ACC112 (cell line): ENCODE results near the gene EP300.
A peak's percentile ranks its signal among the peaks of the same experiment; 100 is the strongest.
"Not testable (repeated sequence)": the region's sequence is repeated elsewhere in the genome, so short reads cannot be mapped to it uniquely, and the experiment has no call there.

ENCODE experiments used
- H2AFZ ChIP-seq: fragments of 200-600 bp; sonication (generic); one replicate; pipeline ENCODE4 v1.6.0; 2017; ENCODE audit warnings: antibody characterized with exemption, low read length; ENCODE audit not compliant: unreplicated experiment
- H3K27ac ChIP-seq: fragments of 200-600 bp; sonication (generic); 2 replicates; pipeline ENCODE4 v1.5.1; 2014; ENCODE audit warnings: low read depth, mild to moderate bottlenecking, antibody characterized with exemption, low read length, moderate library complexity
- H3K27me3 ChIP-seq: fragments of 200-600 bp; sonication (generic); 2 replicates; pipeline ENCODE4 v1.6.1; 2014; ENCODE audit warnings: mild to moderate bottlenecking, antibody characterized with exemption, low read length, moderate library complexity, mixed read lengths; ENCODE audit not compliant: insufficient read depth
- H3K36me3 ChIP-seq: fragments of 200-600 bp; sonication (generic); 2 replicates; pipeline ENCODE4 v1.6.1; 2016; ENCODE audit warnings: mild to moderate bottlenecking, antibody characterized with exemption, low read length, moderate library complexity, mixed read lengths; ENCODE audit not compliant: insufficient read depth
- H3K4me1 ChIP-seq: fragments of 200-600 bp; sonication (generic); one replicate; pipeline ENCODE4 v1.6.1; 2016; ENCODE audit warnings: low read length, mixed read lengths; ENCODE audit not compliant: insufficient read depth, unreplicated experiment, control insufficient read depth
- H3K4me3 ChIP-seq: fragments of 200-600 bp; sonication (generic); 2 replicates; pipeline ENCODE4 v1.5.1; 2014; ENCODE audit warnings: mild to moderate bottlenecking, low read depth, low read length
- H3K79me2 ChIP-seq: fragments of 200-600 bp; sonication (generic); one replicate; pipeline ENCODE4 v1.6.0; 2016; ENCODE audit warnings: low read length; ENCODE audit not compliant: control insufficient read depth, unreplicated experiment, insufficient read depth

EP300 gene

DNA sequence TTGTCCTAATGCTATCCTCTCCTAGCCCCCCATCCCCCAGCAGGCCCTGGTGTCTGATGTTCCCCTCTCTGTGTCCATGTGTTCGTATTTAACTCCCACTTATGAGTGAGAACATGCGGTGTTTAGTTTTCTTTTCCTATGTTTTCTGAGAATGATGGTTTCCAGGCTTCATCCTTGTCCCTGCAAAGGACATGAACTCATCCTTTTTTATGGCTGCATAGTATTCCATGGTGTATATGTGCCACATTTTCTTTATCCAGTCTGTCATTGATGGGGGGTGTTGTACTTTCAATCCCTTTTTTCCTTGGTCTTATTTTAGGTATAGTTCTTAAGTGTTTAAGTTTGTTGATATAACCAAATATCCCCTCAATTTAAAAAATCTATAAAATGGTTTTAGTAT is 23.9 kb downstream of the EP300 start:
- Histone ChIP-seq H2AFZ (no peak overlapping the region), H3K27me3 (no peaks in the 10 kb centered on the region), H3K79me2 (peaks cover 44% of the 10 kb centered on the region), H3K4me3 (no peak overlapping the region), H3K36me3 (peaks cover 9% of the 10 kb centered on the region), H3K4me1 (no peaks in the 10 kb centered on the region), H3K27ac (no peak overlapping the region)

DNA sequence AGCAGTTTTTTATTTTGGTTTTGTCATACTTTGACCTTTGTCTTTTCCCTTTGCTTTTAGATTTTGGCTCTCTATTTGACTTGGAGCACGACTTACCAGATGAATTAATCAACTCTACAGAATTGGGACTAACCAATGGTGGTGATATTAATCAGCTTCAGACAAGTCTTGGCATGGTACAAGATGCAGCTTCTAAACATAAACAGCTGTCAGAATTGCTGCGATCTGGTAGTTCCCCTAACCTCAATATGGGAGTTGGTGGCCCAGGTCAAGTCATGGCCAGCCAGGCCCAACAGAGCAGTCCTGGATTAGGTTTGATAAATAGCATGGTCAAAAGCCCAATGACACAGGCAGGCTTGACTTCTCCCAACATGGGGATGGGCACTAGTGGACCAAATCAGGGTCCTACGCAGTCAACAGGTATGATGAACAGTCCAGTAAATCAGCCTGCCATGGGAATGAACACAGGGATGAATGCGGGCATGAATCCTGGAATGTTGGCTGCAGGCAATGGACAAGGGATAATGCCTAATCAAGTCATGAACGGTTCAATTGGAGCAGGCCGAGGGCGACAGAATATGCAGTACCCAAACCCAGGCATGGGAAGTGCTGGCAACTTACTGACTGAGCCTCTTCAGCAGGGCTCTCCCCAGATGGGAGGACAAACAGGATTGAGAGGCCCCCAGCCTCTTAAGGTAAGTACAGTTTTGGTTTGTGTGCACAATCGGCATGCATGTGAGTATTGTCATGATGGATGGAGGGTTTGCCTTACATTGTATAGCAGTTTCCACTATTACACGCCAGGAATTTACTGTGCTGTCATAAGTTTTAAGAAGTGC is 25.0 kb downstream of the EP300 start:
- H3K4me1 ChIP-seq, result no peaks in the 10 kb centered on the region
- no peak overlapping the region for H3K27ac ChIP-seq
- peaks cover 44% of the 10 kb centered on the region for H3K79me2 ChIP-seq
- H2AFZ ChIP-seq, result no peak overlapping the region
- peaks cover 9% of the 10 kb centered on the region for H3K36me3 ChIP-seq
- H3K4me3 ChIP-seq, result no peak overlapping the region
- H3K27me3 ChIP-seq, result no peaks in the 10 kb centered on the region

DNA sequence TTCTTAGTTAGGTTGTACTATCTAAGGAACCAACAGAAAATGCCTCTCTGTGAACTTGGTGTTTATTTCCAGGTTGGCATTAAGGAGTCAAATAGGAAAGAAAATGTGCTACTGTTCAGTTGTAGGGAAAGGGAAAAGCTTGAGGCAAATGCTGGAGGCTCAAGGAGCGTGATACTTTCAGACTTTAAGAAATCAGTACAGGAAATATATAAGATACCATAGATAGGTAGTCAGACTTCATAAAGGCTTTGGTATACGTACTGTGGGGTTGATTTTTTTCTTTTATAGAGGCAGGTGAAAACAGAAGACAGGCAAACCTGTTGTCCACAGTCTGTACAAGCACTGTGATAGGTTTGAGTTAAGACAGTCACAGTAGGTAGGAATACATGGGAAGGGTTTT is 30.8 kb downstream of the EP300 start:
- Histone ChIP-seq H3K79me2 (peaks cover 29% of the 10 kb centered on the region), H3K4me3 (0 out of 2 replicates have a peak overlapping the region, but pooled peaks have one; percentile 21), H3K36me3 (no peaks in the 10 kb centered on the region; the same call in 1 of the 2 replicates), H3K27me3 (no peaks in the 10 kb centered on the region), H2AFZ (no peak overlapping the region), H3K4me1 (peaks cover 6% of the 10 kb centered on the region), H3K27ac (no peak overlapping the region)

DNA sequence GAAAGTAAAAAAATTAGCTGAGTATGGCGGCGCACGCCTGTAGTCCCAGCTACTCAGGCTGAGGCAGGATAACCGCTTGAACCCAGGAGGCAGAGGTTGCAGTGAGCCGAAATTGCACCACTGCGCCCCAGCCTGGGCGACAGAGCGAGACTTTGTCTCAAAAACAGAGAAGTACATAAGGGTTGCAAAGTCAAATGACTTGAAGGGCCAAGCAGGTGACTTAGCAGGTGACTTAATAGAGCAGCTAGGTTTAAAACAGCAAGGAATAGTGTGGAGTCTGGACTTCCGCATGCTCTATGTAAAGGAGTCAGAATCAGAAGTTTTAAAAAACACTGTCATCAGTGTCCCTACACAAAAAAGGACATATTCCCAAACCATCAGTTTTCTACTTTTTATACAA is 31.7 kb downstream of the EP300 start:
- Histone ChIP-seq H3K36me3 (no peaks in the 10 kb centered on the region; the same call in 1 of the 2 replicates), H3K79me2 (peaks cover 29% of the 10 kb centered on the region)

DNA sequence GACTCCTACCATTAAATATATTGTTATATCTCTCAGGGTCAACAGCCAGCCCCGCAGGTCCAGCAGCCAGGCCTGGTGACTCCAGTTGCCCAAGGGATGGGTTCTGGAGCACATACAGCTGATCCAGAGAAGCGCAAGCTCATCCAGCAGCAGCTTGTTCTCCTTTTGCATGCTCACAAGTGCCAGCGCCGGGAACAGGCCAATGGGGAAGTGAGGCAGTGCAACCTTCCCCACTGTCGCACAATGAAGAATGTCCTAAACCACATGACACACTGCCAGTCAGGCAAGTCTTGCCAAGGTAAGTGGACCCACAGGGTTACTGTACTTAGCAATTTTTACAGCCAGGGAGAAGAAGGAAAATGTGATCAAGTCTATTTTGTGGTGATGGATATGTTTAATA is 35.1 kb downstream of the EP300 start:
- no peak overlapping the region for H3K27ac ChIP-seq
- no peak overlapping the region for H2AFZ ChIP-seq
- peaks cover 7% of the 10 kb centered on the region for H3K36me3 ChIP-seq
- H3K4me3 ChIP-seq, result no peak overlapping the region
- peaks cover 19% of the 10 kb centered on the region for H3K79me2 ChIP-seq
- no peaks in the 10 kb centered on the region for H3K27me3 ChIP-seq
- peaks cover 6% of the 10 kb centered on the region for H3K4me1 ChIP-seq

More for the DNA sequence above, 31.7 kb downstream of the EP300 start:
- Histone ChIP-seq H3K4me3 (no peak overlapping the region), H3K4me1 (peaks cover 6% of the 10 kb centered on the region), H3K27ac (no peak overlapping the region), H2AFZ (no peak overlapping the region), H3K27me3 (no peaks in the 10 kb centered on the region)

DNA sequence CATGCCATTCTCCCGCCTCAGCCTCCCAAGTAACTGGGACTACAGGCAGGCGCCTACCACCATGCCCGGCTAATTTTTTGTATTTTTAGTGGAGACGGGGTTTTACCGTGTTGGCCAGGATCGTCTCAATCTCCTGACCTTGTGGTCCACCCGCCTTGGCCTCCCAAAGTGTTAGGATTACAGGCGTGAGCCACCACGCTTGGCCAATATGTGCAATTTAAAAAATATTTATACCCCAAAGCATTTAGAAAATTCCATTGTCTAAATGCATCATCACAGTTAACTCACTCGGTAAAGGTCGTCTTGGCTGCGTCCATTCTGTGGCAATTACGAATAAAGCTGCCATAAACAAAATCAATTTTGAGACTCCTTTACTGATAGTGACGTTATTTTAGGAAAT is 36.2 kb downstream of the EP300 start:
- Histone ChIP-seq H3K36me3 (peaks cover 7% of the 10 kb centered on the region), H3K4me3 (no peak overlapping the region), H3K27ac (no peak overlapping the region), H3K4me1 (no peaks in the 10 kb centered on the region), H2AFZ (no peak overlapping the region), H3K79me2 (peaks cover 11% of the 10 kb centered on the region), H3K27me3 (no peaks in the 10 kb centered on the region)

DNA sequence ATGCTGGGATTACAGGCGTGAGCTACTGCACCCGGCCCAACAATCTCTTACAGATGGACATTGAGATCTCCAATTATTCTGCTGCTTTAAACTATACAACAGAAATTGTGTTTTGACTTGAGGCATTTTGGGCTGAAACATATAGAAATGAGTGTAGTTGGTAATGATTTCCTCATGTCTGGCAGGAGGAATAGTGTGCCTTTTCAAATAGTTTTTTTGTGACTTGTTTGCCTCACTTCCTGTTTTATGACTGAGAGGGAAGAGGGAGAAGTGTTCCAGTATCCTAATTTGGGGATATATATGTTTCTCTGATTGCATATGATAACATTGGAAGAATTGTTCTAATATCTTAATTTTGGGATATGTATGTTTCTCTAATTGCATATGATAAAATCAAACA is 40.2 kb downstream of the EP300 start:
- H3K4me3 ChIP-seq, result no peak overlapping the region
- no peaks in the 10 kb centered on the region for H3K4me1 ChIP-seq
- H3K27ac ChIP-seq, result no peak overlapping the region
- H2AFZ ChIP-seq, result no peak overlapping the region
- H3K79me2 ChIP-seq, result peaks cover 3% of the 10 kb centered on the region
- no peaks in the 10 kb centered on the region for H3K27me3 ChIP-seq
- peaks cover 10% of the 10 kb centered on the region for H3K36me3 ChIP-seq

DNA sequence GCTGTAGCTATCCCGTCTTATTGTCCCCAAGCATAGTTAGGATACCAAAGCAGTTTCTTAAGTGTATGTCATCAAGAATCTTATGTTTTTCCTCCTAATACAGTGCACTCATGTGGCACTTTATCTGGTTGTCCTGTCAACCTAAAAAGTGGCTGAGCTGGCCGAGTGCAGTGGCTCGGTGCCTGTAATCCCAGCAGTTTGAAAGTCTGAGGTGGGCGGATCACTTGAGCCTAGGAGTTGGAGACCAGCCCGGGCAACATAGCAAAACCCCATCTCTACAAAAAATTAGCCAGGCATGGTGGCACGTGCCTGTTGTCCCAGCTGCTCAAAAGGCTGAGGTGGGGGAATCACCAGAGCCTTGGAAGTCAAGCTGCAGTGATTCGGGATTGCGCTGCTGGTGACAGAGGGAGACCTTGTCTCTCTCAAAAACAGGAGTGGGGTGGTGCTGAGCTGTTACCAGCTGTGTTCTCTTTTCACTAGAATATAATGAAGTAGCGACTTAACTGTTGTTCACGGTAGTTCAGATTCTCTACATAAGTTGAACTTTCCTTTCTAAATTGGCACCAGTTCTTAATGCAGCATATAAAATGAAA is 48.1 kb downstream of the EP300 start:
- Histone ChIP-seq H3K4me1 (no peaks in the 10 kb centered on the region), H3K27me3 (no peaks in the 10 kb centered on the region), H2AFZ (no peak overlapping the region), H3K36me3 (0 out of 2 replicates have a peak, but pooled peaks cover 6% of the 10 kb centered on the region), H3K79me2 (no peaks in the 10 kb centered on the region), H3K4me3 (no peak overlapping the region), H3K27ac (no peak overlapping the region)

DNA sequence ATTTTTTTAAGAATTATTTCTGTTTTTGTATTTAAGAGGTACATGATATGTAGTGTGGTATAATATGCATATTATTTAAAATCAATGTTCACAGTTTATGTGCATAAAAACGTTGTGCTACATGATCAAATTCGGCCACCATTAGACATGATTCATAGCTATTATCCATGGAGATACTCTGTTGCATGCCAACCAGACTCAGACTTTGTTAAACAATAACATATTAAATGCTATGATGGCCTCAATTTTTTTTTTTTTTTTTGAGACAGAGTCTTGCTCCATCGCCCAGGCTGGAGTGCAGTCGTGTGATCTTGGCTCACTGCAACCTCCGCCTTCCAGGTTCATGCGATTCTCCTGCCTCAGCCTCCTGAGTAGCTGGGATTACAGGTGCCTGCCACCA is 53.5 kb downstream of the EP300 start:
- H3K36me3 ChIP-seq, result peaks cover 15% of the 10 kb centered on the region
- not testable (repeated sequence) for H3K4me3 ChIP-seq, H3K27ac ChIP-seq, H3K79me2 ChIP-seq, H3K27me3 ChIP-seq, H3K4me1 ChIP-seq, H2AFZ ChIP-seq

DNA sequence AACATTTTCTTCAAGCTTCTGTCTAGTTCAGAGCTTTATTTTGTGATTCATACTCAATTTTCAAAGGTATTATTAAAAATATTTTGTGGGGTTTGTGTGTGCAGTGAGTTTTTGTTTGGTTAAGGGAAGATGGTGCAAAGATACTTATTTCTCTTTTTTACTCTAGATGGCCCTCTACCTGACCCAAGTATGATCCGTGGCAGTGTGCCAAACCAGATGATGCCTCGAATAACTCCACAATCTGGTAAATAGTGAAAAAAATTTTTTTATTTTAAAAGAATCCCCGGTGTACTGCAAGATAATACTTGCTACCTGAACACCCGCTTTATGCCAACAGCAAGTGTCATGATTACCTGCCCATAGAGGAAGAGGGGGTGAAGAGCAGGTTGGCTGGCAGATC is 54.2 kb downstream of the EP300 start:
- H2AFZ ChIP-seq, result no peak overlapping the region
- peaks cover 15% of the 10 kb centered on the region for H3K36me3 ChIP-seq
- H3K27me3 ChIP-seq, result no peaks in the 10 kb centered on the region
- H3K4me1 ChIP-seq, result no peaks in the 10 kb centered on the region
- no peaks in the 10 kb centered on the region for H3K79me2 ChIP-seq
- no peak overlapping the region for H3K4me3 ChIP-seq
- H3K27ac ChIP-seq, result no peak overlapping the region

DNA sequence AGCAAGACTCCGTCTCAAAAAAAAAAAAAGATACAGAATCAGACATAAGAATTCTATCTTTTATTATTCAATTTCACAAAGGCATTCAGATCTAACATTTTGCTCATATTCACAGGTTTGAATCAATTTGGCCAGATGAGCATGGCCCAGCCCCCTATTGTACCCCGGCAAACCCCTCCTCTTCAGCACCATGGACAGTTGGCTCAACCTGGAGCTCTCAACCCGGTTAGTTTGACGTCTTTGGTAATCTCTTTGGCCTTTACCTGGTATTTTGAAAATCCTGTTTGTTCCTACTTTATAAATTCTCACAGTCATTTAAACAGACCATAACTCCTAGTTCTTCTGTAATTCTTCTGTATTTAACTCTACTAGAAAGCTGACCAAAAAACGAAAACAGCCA is 55.3 kb downstream of the EP300 start:
- Histone ChIP-seq H2AFZ (no peak overlapping the region), H3K27ac (no peak overlapping the region), H3K4me1 (no peaks in the 10 kb centered on the region), H3K27me3 (no peaks in the 10 kb centered on the region), H3K36me3 (peaks cover 13% of the 10 kb centered on the region), H3K79me2 (no peaks in the 10 kb centered on the region), H3K4me3 (no peak overlapping the region)
